K562 (cell line): ENCODE measurements around the gene SIRT5. TPM values are rescaled to one million over a fixed set of nuclear protein-coding genes. Genes with fewer than 3 reads are reported as not detected.
A peak's percentile ranks its signal among the peaks of the same experiment; 100 is the strongest.

ENCODE experiments used
- ATAC-seq: fragments of 200-7000 bp; cut with Tn5 transposase; 3 replicates; pipeline ENCODE4 v1.9.1; 2020; ENCODE audit warnings: moderate library complexity
- BruUV-seq: library from RNA; stranded (reverse); fragments of 400-500 nt; replicated peaks from 2 replicates; lab custom pipeline; 2021; lab: Mats Ljungman, UMichigan
- CTCF ChIA-PET: fragments of 300-600 bp; formaldehyde crosslinking; extraction: SDS; loops from one replicate; lab custom pipeline; 2021; ENCODE audit warnings: low intra/inter-chr PET ratio; lab: Yijun Ruan, JAX
- POLR2A ChIA-PET: fragments of 300-600, 350-650 bp; sonication (Branson Sonifier 250); formaldehyde crosslinking; extraction: SDS; loops from one replicate; lab custom pipeline; 2021; ENCODE audit warnings: antibody characterized with exemption, inconsistent platforms; lab: Yijun Ruan, JAX
- DNase-seq, 4 experiments: peaks; one replicate each; pipeline versions ENCODE4 v3.0.0 to v3.0.0-alpha.2; 2011 to 2018; ENCODE audit warnings: low spot score in 3 of 4, mixed read lengths in 3 of 4; ENCODE audit errors: extremely low read depth in 1 of 4
- FAIRE-seq: peaks from 2 replicates; lab custom pipeline; 2011; peaks lifted over from hg19 to GRCh38; lab: Jason Lieb, UNC
- H2AFZ ChIP-seq: 2 replicates; pipeline ENCODE4 v1.6.0; 2011; ENCODE audit warnings: low read depth, low read length, control low read depth, inconsistent platforms
- H3K27ac ChIP-seq: fragments of 200-600 bp; 3 replicates; pipeline ENCODE4 v1.8.0; 2011; ENCODE audit warnings: low read depth, mild to moderate bottlenecking, control low read depth, inconsistent platforms, low read length, moderate library complexity, mixed read lengths; ENCODE audit errors: extremely low read depth
- H3K27me3 ChIP-seq, 2 experiments: fragments of 300-600 bp in 1 of 2; 2 replicates in 1 of 2; 3 replicates in 1 of 2; pipeline versions ENCODE4 v1.6.0 to v1.8.0; 2011; ENCODE audit warnings: inconsistent platforms in 2 of 2, low read length in 2 of 2, mild to moderate bottlenecking in 1 of 2, mixed read lengths in 1 of 2, moderate library complexity in 1 of 2; ENCODE audit not compliant: control insufficient read depth in 2 of 2, insufficient read depth in 2 of 2
- H3K36me3 ChIP-seq: fragments of 300-600 bp; 3 replicates; pipeline ENCODE4 v1.8.0; 2011; ENCODE audit warnings: mild to moderate bottlenecking, low read length, inconsistent platforms; ENCODE audit not compliant: control insufficient read depth, insufficient read depth
- H3K4me1 ChIP-seq, 2 experiments: fragments of 200-600 bp in 1 of 2; replicated peaks in 1 of 2; 2 replicates in 1 of 2; 3 replicates in 1 of 2; pipeline versions ENCODE4 v1.5.1 to v1.8.0; 2011; ENCODE audit warnings: inconsistent platforms in 2 of 2, low read length in 2 of 2, mild to moderate bottlenecking in 1 of 2, mixed read lengths in 1 of 2, moderate library complexity in 1 of 2; ENCODE audit not compliant: control insufficient read depth in 2 of 2, insufficient read depth in 2 of 2
- H3K4me2 ChIP-seq: 2 replicates; pipeline ENCODE4 v1.6.1; 2011; ENCODE audit warnings: low read length, control low read depth, inconsistent platforms, mixed read lengths; ENCODE audit not compliant: insufficient read depth
- H3K4me3 ChIP-seq: fragments of 200-600 bp; sonication (generic), shearing (Covaris generic); 2 replicates; pipeline ENCODE4 v1.5.1; 2016; ENCODE audit warnings: control low read depth, inconsistent platforms
- H3K79me2 ChIP-seq: fragments of 200-600 bp; 3 replicates; pipeline ENCODE4 v1.8.0; 2011; ENCODE audit warnings: low read length, inconsistent platforms; ENCODE audit not compliant: control insufficient read depth, insufficient read depth
- H3K9ac ChIP-seq, 2 experiments: 2 replicates each; pipeline versions ENCODE4 v1.6.0 to v1.6.1; 2011; ENCODE audit warnings: low read depth in 2 of 2, low read length in 2 of 2, control low read depth in 1 of 2, inconsistent platforms in 1 of 2, mild to moderate bottlenecking in 1 of 2, mixed read lengths in 1 of 2; ENCODE audit not compliant: insufficient read depth in 1 of 2
- H3K9me1 ChIP-seq: one replicate; pipeline ENCODE4 v1.6.0; 2011; ENCODE audit warnings: inconsistent platforms, mild to moderate bottlenecking, low read length, moderate library complexity; ENCODE audit not compliant: control insufficient read depth, insufficient read depth
- H3K9me3 ChIP-seq: replicated peaks from 2 replicates; pipeline ENCODE4 v1.5.1; 2011; ENCODE audit warnings: low read depth, low read length, inconsistent platforms; ENCODE audit not compliant: control insufficient read depth, insufficient read depth
- H4K20me1 ChIP-seq: replicated peaks from 2 replicates; pipeline ENCODE4 v1.6.1; 2011; ENCODE audit warnings: low read length, inconsistent platforms, mixed read lengths; ENCODE audit not compliant: control insufficient read depth, insufficient read depth
- CBX1 ChIP-seq: sonication (generic); IDR thresholded peaks from 2 replicates; pipeline ENCODE4 v1.6.1; 2016; ENCODE audit warnings: antibody characterized with exemption, low read depth, mild to moderate bottlenecking
- GABPB2 ChIP-seq: fragments of 250-450 bp; sonication (Bioruptor Pico); conservative IDR thresholded peaks from 2 replicates; pipeline ENCODE4 v1.5.1; 2021; ENCODE audit warnings: mild to moderate bottlenecking
- MECOM ChIP-seq: fragments of 250-450 bp; sonication (Bioruptor Pico); IDR thresholded peaks from 2 replicates; pipeline ENCODE4 v1.8.0; 2022; ENCODE audit warnings: inconsistent platforms
- ZNF174 ChIP-seq: fragments of 250-450 bp; sonication (Bioruptor Pico); IDR thresholded peaks from 2 replicates; pipeline ENCODE4 v1.4.0; 2020; ENCODE audit warnings: mild to moderate bottlenecking
- WGBS: fragments of 100-300 bp; shearing (Covaris generic); methylation state at CpG from one replicate; pipeline ENCODE4 v1.1.6; 2016; ENCODE audit warnings: low coverage, mixed read lengths; ENCODE audit not compliant: insufficient coverage; ENCODE audit errors: missing lambda C conversion rate; 5-methylcytosine and 5-hydroxymethylcytosine counted together
- in situ Hi-C: fragments of 300-500 bp; cut with MboI; formaldehyde crosslinking; loops from 4 replicates; pipeline ENCODE4 v1.15.0; 2018; ENCODE audit warnings: inconsistent platforms, mixed read lengths
- intact Hi-C: fragments of 100-400 bp; cut with micrococcal nuclease; formaldehyde crosslinking; loops from 2 replicates; pipeline ENCODE4 v1.14.2; 2022
- polyA plus RNA-seq, 8 experiments: library from polyadenylated mRNA; depleted of rRNA in 4 of 8; stranded (reverse) in 5 of 8; unstranded in 3 of 8; fragments of >200 nt; fragmentation: Nextera tagmentation in 2 of 8; fragmentation: Illumina TruSeq in 1 of 8; extraction: Ambion mirVana in 2 of 8; extraction: Trizol in 1 of 8; gene quantifications; 2 replicates each; pipeline versions ENCODE4 v1.2.1 to v1.2.3, GENCODE V29; 2011 to 2014; ENCODE audit warnings: inconsistent platforms in 1 of 8, missing spikeins in 1 of 8
- total RNA-seq, 7 experiments: library from RNA; depleted of rRNA in 6 of 7; stranded (reverse); fragments of >200 nt in 6 of 7; fragmentation: Illumina TruSeq in 2 of 7; extraction: Trizol in 2 of 7; gene quantifications; 2 replicates each; pipeline versions ENCODE4 v1.2.1 to v1.2.3, GENCODE V29; 2011 to 2021; ENCODE audit warnings: low replicate concordance in 1 of 7
- TF ChIP-seq, protein P1 (sequence below): fragments of 450-650 bp; IDR thresholded peaks from 2 replicates; pipeline ENCODE4 v1.6.1; 2017; ENCODE audit warnings: antibody characterized with exemption, mild to moderate bottlenecking
- TF ChIP-seq, protein P2 (sequence below): sonication (generic); formaldehyde crosslinking; IDR thresholded peaks from 2 replicates; pipeline ENCODE4 v1.8.0; 2023; ENCODE audit warnings: mild to moderate bottlenecking, missing genetic modification reagents
- TF ChIP-seq, protein P3 (sequence below), 3 experiments: fragments of 200-800 bp in 1 of 3; sonication (Bioruptor generic) in 1 of 3; sonication (generic) in 1 of 3; formaldehyde crosslinking in 1 of 3; IDR thresholded peaks; 2 replicates each; pipeline versions ENCODE4 v1.6.1 to v1.8.0; 2016 to 2022; ENCODE audit warnings: mild to moderate bottlenecking in 2 of 3, missing compliant biosample characterization in 2 of 3, missing genetic modification characterization in 2 of 3, missing genetic modification reagents in 1 of 3

Gene SIRT5
- total and polyA plus RNA-seq, 9 of the 15 experiments (the other 6 are each of a cell fraction or from before 2014, with no cell fraction given) = 2.1 to 15.7 (median 11.4) TPM

DNA sequence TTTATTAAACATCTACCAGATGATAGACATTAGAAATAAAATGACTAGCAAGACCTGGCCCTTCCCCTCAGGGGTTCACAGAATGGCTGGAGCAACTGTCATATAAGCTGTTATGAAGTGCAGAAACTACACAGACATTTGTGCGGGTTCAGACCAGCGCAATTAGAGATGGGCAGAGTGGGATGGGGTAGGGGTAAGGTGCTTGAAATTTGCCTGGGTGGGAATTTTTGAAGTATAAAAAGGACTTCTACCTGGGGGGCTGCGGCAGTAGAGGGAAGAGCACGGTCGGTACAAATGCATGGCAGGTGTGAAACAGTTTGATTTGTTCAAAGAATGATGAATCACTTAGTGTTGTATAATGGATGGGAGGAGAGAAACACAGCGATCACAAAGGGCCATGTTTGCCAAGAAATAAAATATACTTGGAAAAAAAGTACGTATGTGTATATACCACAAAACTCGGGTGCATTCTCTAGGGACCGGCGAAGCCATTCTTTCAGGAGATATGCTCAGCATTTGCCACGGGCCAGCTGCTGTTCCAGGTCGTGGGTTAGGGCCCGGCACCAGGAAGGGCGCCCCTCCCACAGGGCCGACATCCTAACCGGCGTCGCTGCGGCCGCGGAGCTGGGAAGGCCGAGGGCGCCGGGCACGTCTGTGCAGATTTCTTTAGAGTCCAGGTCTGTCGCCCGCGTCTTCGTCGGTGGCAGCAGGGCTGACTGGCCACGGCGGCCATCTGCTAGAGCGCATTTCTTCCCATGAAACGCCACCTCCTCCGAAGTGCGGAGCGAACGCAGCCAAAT, 39.9 kb downstream of the SIRT5 start:
- H3K9me1 ChIP-seq = no peaks in the 10 kb centered on the region
- ATAC-seq = peak; percentile 62
- intact Hi-C loops (loop anchor here (2.0 kb wide), 2 partner anchors 40 to 96 kb away; partner anchors contain the start of genes RANBP9 and SIRT5), in situ Hi-C loops (no loop called here)
- H4K20me1 ChIP-seq = 0 out of 2 replicates have a peak, but pooled peaks cover 8% of the 10 kb centered on the region
- DNase-seq = peak in 3 of 4 experiments; percentile 25 to 75 (median 66)
- H2AFZ ChIP-seq = peak overlapping the region; percentile 81
- H3K27me3 ChIP-seq = no peaks in the 10 kb centered on the region
- TSS peak; percentile 75 for BruUV-seq
- H3K36me3 ChIP-seq = peaks cover 34% of the 10 kb centered on the region
- no peaks in the 10 kb centered on the region for H3K9me3 ChIP-seq
- peaks cover 55% of the 10 kb centered on the region for H3K79me2 ChIP-seq
- FAIRE-seq = peak; percentile 65
- peak overlapping the region; percentile 95 to 97 for H3K9ac ChIP-seq
- POLR2A ChIA-PET = interaction anchor here (0.9 to 4.9 kb wide), 16 partner anchors 9 to 298 kb away, joined by 3 to 31 read pairs (median 5); partner anchors contain the start of gene SIRT5
- peak overlapping the region; percentile 80 for H3K4me3 ChIP-seq
- peak overlapping the region; percentile 93 for H3K4me2 ChIP-seq
- H3K4me1 ChIP-seq = peaks cover 11 to 25% of the 10 kb centered on the region in 2 experiments
- H3K27ac ChIP-seq = peak overlapping the region; percentile 92
- WGBS = under 1% methylated on average over 38 of the region's 38 CpGs
- CTCF ChIA-PET = interaction anchor here (0.7 kb wide), 1 partner anchor 180 kb away, joined by 3 read pairs; no protein-coding TSS in a partner anchor
- TF ChIP-seq, protein P1, sequence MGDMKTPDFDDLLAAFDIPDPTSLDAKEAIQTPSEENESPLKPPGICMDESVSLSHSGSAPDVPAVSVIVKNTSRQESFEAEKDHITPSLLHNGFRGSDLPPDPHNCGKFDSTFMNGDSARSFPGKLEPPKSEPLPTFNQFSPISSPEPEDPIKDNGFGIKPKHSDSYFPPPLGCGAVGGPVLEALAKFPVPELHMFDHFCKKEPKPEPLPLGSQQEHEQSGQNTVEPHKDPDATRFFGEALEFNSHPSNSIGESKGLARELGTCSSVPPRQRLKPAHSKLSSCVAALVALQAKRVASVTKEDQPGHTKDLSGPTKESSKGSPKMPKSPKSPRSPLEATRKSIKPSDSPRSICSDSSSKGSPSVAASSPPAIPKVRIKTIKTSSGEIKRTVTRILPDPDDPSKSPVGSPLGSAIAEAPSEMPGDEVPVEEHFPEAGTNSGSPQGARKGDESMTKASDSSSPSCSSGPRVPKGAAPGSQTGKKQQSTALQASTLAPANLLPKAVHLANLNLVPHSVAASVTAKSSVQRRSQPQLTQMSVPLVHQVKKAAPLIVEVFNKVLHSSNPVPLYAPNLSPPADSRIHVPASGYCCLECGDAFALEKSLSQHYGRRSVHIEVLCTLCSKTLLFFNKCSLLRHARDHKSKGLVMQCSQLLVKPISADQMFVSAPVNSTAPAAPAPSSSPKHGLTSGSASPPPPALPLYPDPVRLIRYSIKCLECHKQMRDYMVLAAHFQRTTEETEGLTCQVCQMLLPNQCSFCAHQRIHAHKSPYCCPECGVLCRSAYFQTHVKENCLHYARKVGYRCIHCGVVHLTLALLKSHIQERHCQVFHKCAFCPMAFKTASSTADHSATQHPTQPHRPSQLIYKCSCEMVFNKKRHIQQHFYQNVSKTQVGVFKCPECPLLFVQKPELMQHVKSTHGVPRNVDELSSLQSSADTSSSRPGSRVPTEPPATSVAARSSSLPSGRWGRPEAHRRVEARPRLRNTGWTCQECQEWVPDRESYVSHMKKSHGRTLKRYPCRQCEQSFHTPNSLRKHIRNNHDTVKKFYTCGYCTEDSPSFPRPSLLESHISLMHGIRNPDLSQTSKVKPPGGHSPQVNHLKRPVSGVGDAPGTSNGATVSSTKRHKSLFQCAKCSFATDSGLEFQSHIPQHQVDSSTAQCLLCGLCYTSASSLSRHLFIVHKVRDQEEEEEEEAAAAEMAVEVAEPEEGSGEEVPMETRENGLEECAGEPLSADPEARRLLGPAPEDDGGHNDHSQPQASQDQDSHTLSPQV = 0 out of 2 replicates have a peak, but pooled peaks have one; percentile 17
- TF ChIP-seq GABPB2 (CRISPR knock-in tag) (no peak; the same call in 1 of the 2 replicates), CBX1 (0 out of 2 replicates have a peak, but pooled peaks have one; percentile 10), ZNF174 (CRISPR knock-in tag) (no peak), MECOM (CRISPR knock-in tag) (no peak)
- TF ChIP-seq, protein P2, sequence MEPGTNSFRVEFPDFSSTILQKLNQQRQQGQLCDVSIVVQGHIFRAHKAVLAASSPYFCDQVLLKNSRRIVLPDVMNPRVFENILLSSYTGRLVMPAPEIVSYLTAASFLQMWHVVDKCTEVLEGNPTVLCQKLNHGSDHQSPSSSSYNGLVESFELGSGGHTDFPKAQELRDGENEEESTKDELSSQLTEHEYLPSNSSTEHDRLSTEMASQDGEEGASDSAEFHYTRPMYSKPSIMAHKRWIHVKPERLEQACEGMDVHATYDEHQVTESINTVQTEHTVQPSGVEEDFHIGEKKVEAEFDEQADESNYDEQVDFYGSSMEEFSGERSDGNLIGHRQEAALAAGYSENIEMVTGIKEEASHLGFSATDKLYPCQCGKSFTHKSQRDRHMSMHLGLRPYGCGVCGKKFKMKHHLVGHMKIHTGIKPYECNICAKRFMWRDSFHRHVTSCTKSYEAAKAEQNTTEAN (CRISPR knock-in tag) = peak; percentile 70; the same call in 1 of the 2 replicates
- TF ChIP-seq, protein P3, sequence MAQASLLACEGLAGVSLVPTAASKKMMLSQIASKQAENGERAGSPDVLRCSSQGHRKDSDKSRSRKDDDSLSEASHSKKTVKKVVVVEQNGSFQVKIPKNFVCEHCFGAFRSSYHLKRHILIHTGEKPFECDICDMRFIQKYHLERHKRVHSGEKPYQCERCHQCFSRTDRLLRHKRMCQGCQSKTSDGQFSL (CRISPR knock-in tag; IDR thresholded peaks at IDR 0.05) = 0 out of 2 replicates have a peak, but pooled peaks have one; percentile 69
- TF ChIP-seq, protein P3 (tag; IDR thresholded peaks at IDR 0.05) = no peak
